ENCODE measurements around the gene CPTP. TPM values are rescaled to one million over a fixed set of nuclear protein-coding genes. Genes with fewer than 3 reads are reported as not detected.
A peak's percentile ranks its signal among the peaks of the same experiment; 100 is the strongest.

Gene CPTP
- total RNA-seq, 2 experiments from 2014 or later: 19.8 to 21.9 TPM

- Mint-ChIP-seq H3K27ac (no peak within 1 kb of the TSS), H3K27me3 (peaks cover 23% of the 10 kb centered on the region), H3K4me3 (peak within 1 kb of the TSS; percentile 71), H3K4me1 (peaks cover 36% of the 10 kb centered on the region), H3K36me3 (ENCODE audit: low read depth) (no peaks in the 10 kb centered on the region), H3K9me3 (no peaks in the 10 kb centered on the region)
- ChIA-PET POLR2A (interaction anchor here (1.1 kb wide), 1 partner anchor 162 kb away, joined by 3 read pairs; no protein-coding TSS in a partner anchor), CTCF (interaction anchor here (2.1 to 4.0 kb wide), 2 partner anchors 22 to 44 kb away, joined by 9 to 28 read pairs; no protein-coding TSS in a partner anchor)
- DNase-seq: peak; percentile 68
Measured at GRCh38 chr1:1349256-1350012, 24.8 kb downstream of the CPTP start, which contains the start of gene DVL1. TSS of gene DVL1 (minus strand) at chr1:1349418. CDS start at chr1:1349065, 353 bp downstream.

GRCh38 chr1:1351511-1352427 is 27.2 kb downstream of the CPTP start:
- DNase-seq: no peak
- ChIA-PET POLR2A (interaction anchor here (0.8 to 2.9 kb wide), 3 partner anchors 20 to 24 kb away, joined by 3 to 14 read pairs (median 5); partner anchors contain the start of gene AURKAIP1), CTCF (interaction anchor here (3.0 kb wide), 1 partner anchor 19 kb away, joined by 13 read pairs; no protein-coding TSS in a partner anchor)
- peaks cover 24% of the 10 kb centered on the region for H3K4me1 Mint-ChIP-seq
- H3K36me3 Mint-ChIP-seq (ENCODE audit: low read depth): no peaks in the 10 kb centered on the region
- H3K27ac Mint-ChIP-seq: no peak overlapping the region
- H3K4me3 Mint-ChIP-seq: peak overlapping the region; percentile 48
- H3K9me3 Mint-ChIP-seq: no peaks in the 10 kb centered on the region
- H3K27me3 Mint-ChIP-seq: peaks cover 23% of the 10 kb centered on the region

GRCh38 chr1:1352786-1353388 is 28.3 kb downstream of the CPTP start:
- no peak overlapping the region for H3K27ac Mint-ChIP-seq
- POLR2A ChIA-PET: interaction anchor here (0.8 to 2.9 kb wide), 2 partner anchors 19 to 22 kb away, joined by 3 to 14 read pairs; partner anchors contain the start of gene AURKAIP1
- peaks cover 15% of the 10 kb centered on the region for H3K4me1 Mint-ChIP-seq
- H3K36me3 Mint-ChIP-seq (ENCODE audit: low read depth): no peaks in the 10 kb centered on the region
- peak overlapping the region; percentile 48 for H3K4me3 Mint-ChIP-seq
- no peak for DNase-seq
- CTCF ChIA-PET: interaction anchor here (3.0 kb wide), 1 partner anchor 18 kb away, joined by 13 read pairs; no protein-coding TSS in a partner anchor
- H3K9me3 Mint-ChIP-seq: no peaks in the 10 kb centered on the region
- peaks cover 28% of the 10 kb centered on the region for H3K27me3 Mint-ChIP-seq

- ChIA-PET POLR2A (interaction anchor here (2.9 kb wide), 1 partner anchor 19 kb away, joined by 14 read pairs; no protein-coding TSS in a partner anchor), CTCF (interaction anchor here (3.0 kb wide), 1 partner anchor 18 kb away, joined by 13 read pairs; no protein-coding TSS in a partner anchor)
- Mint-ChIP-seq H3K36me3 (ENCODE audit: low read depth) (no peaks in the 10 kb centered on the region), H3K4me1 (peaks cover 11% of the 10 kb centered on the region), H3K27me3 (peaks cover 28% of the 10 kb centered on the region), H3K9me3 (no peaks in the 10 kb centered on the region), H3K27ac (no peak overlapping the region), H3K4me3 (no peak overlapping the region)
- DNase-seq: no peak
Measured at GRCh38 chr1:1353389-1354151, 29.0 kb downstream of the CPTP start.

GRCh38 chr1:1354271-1355247 is 30.0 kb downstream of the CPTP start:
- H3K27me3 Mint-ChIP-seq: peaks cover 31% of the 10 kb centered on the region
- POLR2A ChIA-PET: interaction anchor here (2.9 kb wide), 1 partner anchor 18 kb away, joined by 14 read pairs; no protein-coding TSS in a partner anchor
- no peak overlapping the region for H3K4me3 Mint-ChIP-seq
- peaks cover 19% of the 10 kb centered on the region for H3K4me1 Mint-ChIP-seq
- no peaks in the 10 kb centered on the region for H3K9me3 Mint-ChIP-seq
- H3K36me3 Mint-ChIP-seq (ENCODE audit: low read depth): no peaks in the 10 kb centered on the region
- H3K27ac Mint-ChIP-seq: no peak overlapping the region
- DNase-seq: no peak
- CTCF ChIA-PET: interaction anchor here (1.1 to 3.0 kb wide), 2 partner anchors 17 kb away, joined by 3 to 13 read pairs; no protein-coding TSS in a partner anchor

GRCh38 chr1:1355416-1355815 is 30.8 kb downstream of the CPTP start:
- H3K9me3 Mint-ChIP-seq: no peaks in the 10 kb centered on the region
- H3K27ac Mint-ChIP-seq: no peak overlapping the region
- H3K36me3 Mint-ChIP-seq (ENCODE audit: low read depth): no peaks in the 10 kb centered on the region
- DNase-seq: no peak
- peaks cover 31% of the 10 kb centered on the region for H3K27me3 Mint-ChIP-seq
- ChIA-PET CTCF (interaction anchor here (1.1 kb wide), 1 partner anchor 16 kb away, joined by 3 read pairs; no protein-coding TSS in a partner anchor), POLR2A (no interaction called here)
- H3K4me1 Mint-ChIP-seq: peaks cover 19% of the 10 kb centered on the region
- H3K4me3 Mint-ChIP-seq: no peak overlapping the region

GRCh38 chr1:1356166-1356795 is 31.7 kb downstream of the CPTP start:
- Mint-ChIP-seq H3K4me3 (no peak overlapping the region), H3K27ac (no peak overlapping the region), H3K4me1 (peaks cover 23% of the 10 kb centered on the region), H3K36me3 (ENCODE audit: low read depth) (no peaks in the 10 kb centered on the region), H3K9me3 (peaks cover 2% of the 10 kb centered on the region), H3K27me3 (peaks cover 36% of the 10 kb centered on the region)
- ChIA-PET CTCF (no interaction called here), POLR2A (no interaction called here)
- no peak for DNase-seq

GRCh38 chr1:1356796-1357401 is 32.3 kb downstream of the CPTP start:
- no peak overlapping the region for H3K4me3 Mint-ChIP-seq
- H3K27me3 Mint-ChIP-seq: peaks cover 37% of the 10 kb centered on the region
- peaks cover 23% of the 10 kb centered on the region for H3K4me1 Mint-ChIP-seq
- no peak for DNase-seq
- POLR2A ChIA-PET: no interaction called here
- CTCF ChIA-PET: no interaction called here
- H3K27ac Mint-ChIP-seq: no peak overlapping the region
- H3K36me3 Mint-ChIP-seq (ENCODE audit: low read depth): no peaks in the 10 kb centered on the region
- peaks cover 2% of the 10 kb centered on the region for H3K9me3 Mint-ChIP-seq

- CTCF ChIA-PET: no interaction called here
- POLR2A ChIA-PET: no interaction called here
- DNase-seq: no peak
- Mint-ChIP-seq H3K9me3 (peaks cover 2% of the 10 kb centered on the region), H3K4me3 (no peak overlapping the region), H3K27ac (no peak overlapping the region), H3K36me3 (ENCODE audit: low read depth) (no peaks in the 10 kb centered on the region), H3K27me3 (peaks cover 29% of the 10 kb centered on the region), H3K4me1 (peaks cover 15% of the 10 kb centered on the region)
Measured at GRCh38 chr1:1357871-1358432, 33.4 kb downstream of the CPTP start.

Data from activated CD4-positive, alpha-beta memory T cell treated with anti-CD3 and anti-CD28 coated beads, Interleukin-2, amount 10 ng/mL, durations not matched to agents 7 days and 5 days (primary cell).